SK-N-MC (cell line): ENCODE measurements around the gene LRRC28.

ENCODE experiments used
- DNase-seq: peaks from one replicate; pipeline ENCODE4 v3.0.0-alpha.2; 2011; ENCODE audit warnings: low read depth, low spot score
- H3K27ac ChIP-seq: fragments of 200-600 bp; sonication (generic); 2 replicates; pipeline ENCODE4 v1.5.1; 2016; ENCODE audit warnings: mixed run types
- H3K36me3 ChIP-seq: fragments of 200-600 bp; sonication (generic); 2 replicates; pipeline ENCODE4 v1.6.1; 2017; ENCODE audit warnings: antibody characterized with exemption, low read length, mixed read lengths; ENCODE audit not compliant: insufficient read depth
- H3K4me3 ChIP-seq: fragments of 200-600 bp; sonication (generic); 2 replicates; pipeline ENCODE4 v1.5.1; 2016
- H3K9ac ChIP-seq: fragments of 200-600 bp; sonication (generic); 2 replicates; pipeline ENCODE4 v1.8.0; 2017; ENCODE audit warnings: mixed run types, mixed read lengths; ENCODE audit not compliant: insufficient read length
- H3K9me3 ChIP-seq: fragments of 200-600 bp; sonication (generic); 2 replicates; pipeline ENCODE4 v1.6.1; 2017; ENCODE audit warnings: low read depth, mild to moderate bottlenecking, antibody characterized with exemption, low read length, moderate library complexity, mixed read lengths
- EZH2 ChIP-seq: fragments of 200-600 bp; sonication (generic); IDR thresholded peaks from one replicate; pipeline ENCODE4 v1.6.1; 2017; ENCODE audit warnings: antibody characterized with exemption
- FOXP2 ChIP-seq: optimal IDR thresholded peaks from 2 replicates; pipeline ENCODE3; 2011; ENCODE audit warnings: mild to moderate bottlenecking, moderate library complexity; ENCODE audit not compliant: insufficient read depth; ENCODE audit errors: extremely low read length, control extremely low read depth
- POLR2AphosphoS5 ChIP-seq: IDR thresholded peaks from 2 replicates; pipeline ENCODE4 v1.6.1; 2012; ENCODE audit warnings: mild to moderate bottlenecking, low read depth, low read length, borderline replicate concordance

LRRC28 gene

GRCh38 chr15:99413955-99414754 is 162.9 kb downstream of the LRRC28 start:
- Histone ChIP-seq H3K9me3 (no peaks in the 10 kb centered on the region), H3K36me3 (no peaks in the 10 kb centered on the region), H3K9ac (no peak overlapping the region), H3K27ac (no peak overlapping the region), H3K4me3 (no peak overlapping the region)
- no peak for DNase-seq
- TF ChIP-seq FOXP2 (no peak), EZH2 (no peak), POLR2AphosphoS5 (no peak)

GRCh38 chr15:99414755-99415731 is 163.8 kb downstream of the LRRC28 start:
- no peaks in the 10 kb centered on the region for H3K36me3 ChIP-seq

GRCh38 chr15:99416191-99417188 is 165.2 kb downstream of the LRRC28 start:
- H3K36me3 ChIP-seq: no peaks in the 10 kb centered on the region
- no peak for DNase-seq
- no peaks in the 10 kb centered on the region for H3K9me3 ChIP-seq
- no peak for TF ChIP-seq POLR2AphosphoS5
- no peak for TF ChIP-seq EZH2
- no peak for TF ChIP-seq FOXP2
- H3K9ac ChIP-seq: no peak overlapping the region
- no peak overlapping the region for H3K27ac ChIP-seq
- H3K4me3 ChIP-seq: no peak overlapping the region

More at GRCh38 chr15:99414755-99415731, 163.8 kb downstream of the LRRC28 start:
- Histone ChIP-seq H3K9ac (no peak overlapping the region), H3K4me3 (no peak overlapping the region), H3K9me3 (no peaks in the 10 kb centered on the region), H3K27ac (no peak overlapping the region)
- no peak for DNase-seq
- no peak for TF ChIP-seq POLR2AphosphoS5

GRCh38 chr15:99421172-99421656 is 169.9 kb downstream of the LRRC28 start:
- no peak overlapping the region for H3K27ac ChIP-seq
- TF ChIP-seq EZH2: no peak
- no peak for TF ChIP-seq FOXP2
- no peak for TF ChIP-seq POLR2AphosphoS5
- H3K4me3 ChIP-seq: no peak overlapping the region
- H3K9ac ChIP-seq: no peak overlapping the region
- no peaks in the 10 kb centered on the region for H3K36me3 ChIP-seq
- DNase-seq: no peak
- H3K9me3 ChIP-seq: no peaks in the 10 kb centered on the region

GRCh38 chr15:99421758-99422157 is 170.5 kb downstream of the LRRC28 start:
- Histone ChIP-seq H3K9ac (no peak overlapping the region), H3K9me3 (no peaks in the 10 kb centered on the region), H3K27ac (no peak overlapping the region), H3K36me3 (no peaks in the 10 kb centered on the region), H3K4me3 (no peak overlapping the region)
- TF ChIP-seq EZH2 (no peak), FOXP2 (no peak)
- no peak for DNase-seq

- Histone ChIP-seq H3K27ac (no peak overlapping the region), H3K4me3 (no peak overlapping the region), H3K9ac (no peak overlapping the region), H3K36me3 (no peaks in the 10 kb centered on the region), H3K9me3 (no peaks in the 10 kb centered on the region)
- no peak for DNase-seq
- TF ChIP-seq FOXP2 (no peak), EZH2 (no peak), POLR2AphosphoS5 (no peak)
These were observed 172.2 kb downstream of the LRRC28 start for GRCh38 chr15:99423186-99424130.

GRCh38 chr15:99424131-99424571 is 172.9 kb downstream of the LRRC28 start:
- DNase-seq: no peak
- no peaks in the 10 kb centered on the region for H3K36me3 ChIP-seq
- no peaks in the 10 kb centered on the region for H3K9me3 ChIP-seq
- H3K4me3 ChIP-seq: no peak overlapping the region
- H3K27ac ChIP-seq: no peak overlapping the region
- TF ChIP-seq EZH2: no peak
- TF ChIP-seq POLR2AphosphoS5: no peak
- TF ChIP-seq FOXP2: no peak
- H3K9ac ChIP-seq: no peak overlapping the region
